ENCODE data around the gene RBM17.
"Not testable (repeated sequence)": the region's sequence is repeated elsewhere in the genome, so short reads cannot be mapped to it uniquely, and the experiment has no call there.

Gene RBM17

DNA sequence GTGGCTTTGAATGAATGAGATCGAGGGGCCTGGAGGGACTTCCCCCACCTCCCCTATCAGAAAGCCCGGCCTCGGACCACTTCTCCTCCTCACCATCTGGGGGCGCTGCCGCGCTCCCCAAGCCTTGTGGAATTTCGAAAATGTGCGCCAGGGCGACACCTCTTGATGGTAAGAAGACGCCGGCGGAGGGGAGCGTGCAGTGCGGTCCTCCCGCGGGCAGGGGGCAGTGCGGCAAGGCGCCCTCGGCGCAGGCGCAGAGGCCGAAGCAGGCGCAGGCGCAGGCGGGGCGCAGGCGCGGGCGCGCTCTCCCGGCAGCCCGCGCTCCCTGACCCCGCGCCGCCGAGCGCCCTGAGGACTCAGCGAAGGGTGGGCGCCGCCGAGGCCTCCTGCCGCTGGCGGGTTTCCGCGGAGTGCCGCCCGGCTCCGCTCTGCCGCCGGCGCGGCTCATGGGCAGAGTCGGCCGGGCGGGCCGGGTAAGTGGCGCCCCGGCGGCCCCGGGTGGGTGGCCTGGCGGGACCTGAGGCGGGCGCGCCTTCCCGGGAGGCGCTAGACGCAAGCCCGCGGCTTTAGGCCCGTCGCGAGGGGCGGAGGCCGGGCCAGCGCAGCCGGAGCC lies at the start of gene RBM17:
Gene RBM17, plus strand, starts transcription at position 314 of the 613 bp plus-strand sequence. CDS start 8,032 bp downstream, outside the sequence.
- peak; percentile 97 for DNase-seq (ENCODE audit: low spot score)
- TF ChIP-seq, protein P1, sequence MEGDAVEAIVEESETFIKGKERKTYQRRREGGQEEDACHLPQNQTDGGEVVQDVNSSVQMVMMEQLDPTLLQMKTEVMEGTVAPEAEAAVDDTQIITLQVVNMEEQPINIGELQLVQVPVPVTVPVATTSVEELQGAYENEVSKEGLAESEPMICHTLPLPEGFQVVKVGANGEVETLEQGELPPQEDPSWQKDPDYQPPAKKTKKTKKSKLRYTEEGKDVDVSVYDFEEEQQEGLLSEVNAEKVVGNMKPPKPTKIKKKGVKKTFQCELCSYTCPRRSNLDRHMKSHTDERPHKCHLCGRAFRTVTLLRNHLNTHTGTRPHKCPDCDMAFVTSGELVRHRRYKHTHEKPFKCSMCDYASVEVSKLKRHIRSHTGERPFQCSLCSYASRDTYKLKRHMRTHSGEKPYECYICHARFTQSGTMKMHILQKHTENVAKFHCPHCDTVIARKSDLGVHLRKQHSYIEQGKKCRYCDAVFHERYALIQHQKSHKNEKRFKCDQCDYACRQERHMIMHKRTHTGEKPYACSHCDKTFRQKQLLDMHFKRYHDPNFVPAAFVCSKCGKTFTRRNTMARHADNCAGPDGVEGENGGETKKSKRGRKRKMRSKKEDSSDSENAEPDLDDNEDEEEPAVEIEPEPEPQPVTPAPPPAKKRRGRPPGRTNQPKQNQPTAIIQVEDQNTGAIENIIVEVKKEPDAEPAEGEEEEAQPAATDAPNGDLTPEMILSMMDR (IDR thresholded peaks at IDR 0.05; ENCODE audit: extremely low read depth, missing control alignments): peak; percentile 100

DNA sequence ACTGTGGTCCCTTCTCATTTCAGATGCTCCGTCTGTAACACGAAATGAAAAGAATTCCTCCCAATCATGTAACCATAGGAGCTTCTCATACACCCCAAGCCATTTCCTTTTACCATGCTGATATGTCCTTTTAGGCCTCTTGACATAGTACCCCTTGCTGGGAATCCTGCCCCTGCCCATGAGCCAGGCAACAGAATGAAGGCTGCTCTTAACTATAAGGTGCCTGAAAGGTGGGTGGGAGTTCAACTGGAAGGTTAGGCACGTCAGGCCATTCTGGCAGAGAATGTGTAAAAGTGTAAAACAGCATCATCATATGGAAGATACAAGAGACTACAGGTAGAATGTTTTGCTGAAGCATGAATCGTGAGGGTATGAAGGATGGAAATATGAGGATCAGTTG lies 49.1 kb upstream of the RBM17 start:
- DNase-seq (ENCODE audit: low spot score): no peak
- TF ChIP-seq, protein P1 (IDR thresholded peaks at IDR 0.05; ENCODE audit: extremely low read depth, missing control alignments): no peak

- TF ChIP-seq, protein P1 (IDR thresholded peaks at IDR 0.05; ENCODE audit: extremely low read depth, missing control alignments): no peak
- DNase-seq (ENCODE audit: low spot score): no peak
Observed at GRCh38 chr10:6040205-6040604, 48.6 kb upstream of the RBM17 start.

DNA sequence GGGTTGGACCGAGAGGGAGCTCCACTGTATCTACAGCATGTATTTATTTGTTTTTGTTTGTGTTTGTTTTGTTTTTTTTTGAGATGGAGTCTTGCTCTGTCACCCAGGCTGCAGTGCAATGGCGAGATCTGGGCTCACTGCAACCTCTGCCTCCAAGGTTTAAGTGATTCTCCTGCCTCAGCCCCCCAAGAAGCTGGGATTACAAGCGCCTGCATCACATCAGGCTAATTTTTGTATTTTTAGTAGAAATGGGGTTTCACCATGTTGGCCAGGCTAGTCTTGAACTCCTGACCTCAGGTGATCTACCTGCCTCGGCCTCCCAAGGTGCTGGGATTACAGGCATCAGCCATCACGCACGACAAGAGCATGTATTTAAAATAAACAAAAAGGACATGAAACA lies 45.5 kb upstream of the RBM17 start:
- not testable (repeated sequence) for DNase-seq (ENCODE audit: low spot score)

GRCh38 chr10:6044060-6044459 lies 44.8 kb upstream of the RBM17 start:
- TF ChIP-seq, protein P1 (IDR thresholded peaks at IDR 0.05; ENCODE audit: extremely low read depth, missing control alignments): no peak
- no peak for DNase-seq (ENCODE audit: low spot score)

DNA sequence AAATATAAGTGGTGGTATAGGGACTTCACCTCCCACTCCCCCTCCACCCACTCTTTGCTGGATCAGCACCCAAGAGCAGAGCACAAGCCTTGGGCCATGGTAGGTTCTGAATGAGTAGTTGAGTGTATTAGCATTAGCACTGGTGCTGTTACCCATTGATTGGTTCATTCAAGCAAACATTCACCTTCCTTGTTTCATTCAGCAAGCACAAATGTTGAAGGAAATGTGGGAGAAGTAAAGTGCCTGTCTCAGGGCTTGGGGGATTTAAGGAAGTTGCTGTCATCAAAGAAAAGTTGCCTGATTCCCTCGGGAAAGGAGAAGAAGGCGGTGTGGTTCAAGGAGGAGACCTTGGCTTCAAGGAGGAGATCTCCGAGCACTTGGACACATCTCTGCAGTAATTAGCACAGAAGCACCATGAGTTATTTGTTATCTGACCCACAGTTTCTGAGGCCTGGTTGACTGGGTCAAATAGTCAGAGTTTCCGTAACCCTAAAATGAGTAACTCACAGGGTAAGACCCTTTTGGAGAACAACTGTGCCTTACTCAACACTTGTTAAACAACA lies 44.0 kb upstream of the RBM17 start:
- TF ChIP-seq, protein P1 (IDR thresholded peaks at IDR 0.05; ENCODE audit: extremely low read depth, missing control alignments): no peak
- DNase-seq (ENCODE audit: low spot score): peak; percentile 54

DNA sequence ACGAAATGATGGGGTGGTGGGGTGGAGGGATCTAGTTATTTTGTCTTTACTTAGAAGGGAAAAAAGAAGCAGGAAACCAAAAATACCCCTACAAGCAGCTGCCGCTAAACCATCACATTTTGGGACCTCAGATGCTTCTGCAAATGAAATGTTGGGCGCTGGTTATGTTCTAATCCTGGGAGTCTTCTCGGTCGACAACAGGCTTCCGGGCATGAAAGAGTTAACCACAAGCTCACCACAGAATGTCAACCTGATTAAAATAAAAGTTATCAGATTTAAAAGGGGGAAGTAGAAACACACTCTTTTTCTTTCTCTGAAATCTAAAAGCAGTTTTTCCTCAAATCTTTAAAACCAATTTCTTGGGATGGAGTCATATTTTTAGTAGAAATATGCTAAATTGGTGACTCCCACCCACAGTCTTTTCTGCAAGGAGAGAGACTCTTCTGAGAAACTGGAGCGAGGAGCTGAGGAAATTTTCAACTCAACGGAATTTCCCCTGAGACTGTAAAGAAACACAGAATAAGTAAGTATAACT lies 43.5 kb upstream of the RBM17 start:
- TF ChIP-seq, protein P1 (IDR thresholded peaks at IDR 0.05; ENCODE audit: extremely low read depth, missing control alignments): no peak
- peak; percentile 40 for DNase-seq (ENCODE audit: low spot score)
